Neural cell (in vitro differentiated cells): ENCODE measurements around the gene FHIT. TPM values are rescaled to one million over a fixed set of nuclear protein-coding genes. Genes with fewer than 3 reads are reported as not detected.

ENCODE experiments used
- H2AFZ ChIP-seq: fragments of 200-600, 300-800 bp; sonication (generic), shearing (Covaris generic); 2 replicates; pipeline ENCODE4 v1.6.0; 2014; ENCODE audit warnings: low read depth, mild to moderate bottlenecking, antibody characterized with exemption, low read length, moderate library complexity
- H3F3A ChIP-seq: fragments of 200-600 bp; shearing (Covaris generic); 2 replicates; pipeline ENCODE4 v1.6.1; 2016; ENCODE audit warnings: mild to moderate bottlenecking, moderate library complexity, mixed read lengths, antibody characterized with exemption, low read length; ENCODE audit not compliant: insufficient read depth, poor library complexity, severe bottlenecking
- H3K27ac ChIP-seq: fragments of 200-600, 300-800 bp; sonication (generic), shearing (Covaris generic); 2 replicates; pipeline ENCODE4 v1.5.1; 2014; ENCODE audit warnings: mild to moderate bottlenecking, low read length, moderate library complexity
- H3K27me3 ChIP-seq: fragments of 300-800, 200-600 bp; sonication (generic), shearing (Covaris generic); 2 replicates; pipeline ENCODE4 v1.6.0; 2014; ENCODE audit warnings: mild to moderate bottlenecking, low read depth, low read length, moderate library complexity; ENCODE audit not compliant: insufficient read depth
- H3K36me3 ChIP-seq: fragments of 300-800, 200-600 bp; sonication (generic), shearing (Covaris generic); 2 replicates; pipeline ENCODE4 v1.5.1; 2014; ENCODE audit warnings: mild to moderate bottlenecking, antibody characterized with exemption, low read length, moderate library complexity; ENCODE audit not compliant: insufficient read depth
- H3K4me2 ChIP-seq: fragments of 300-800, 200-600 bp; sonication (generic), shearing (Covaris generic); 2 replicates; pipeline ENCODE4 v1.6.0; 2014; ENCODE audit warnings: mild to moderate bottlenecking, low read length
- H3K4me3 ChIP-seq: fragments of 300-800, 200-600 bp; sonication (generic), shearing (Covaris generic); 2 replicates; pipeline ENCODE4 v1.5.1; 2014; ENCODE audit warnings: mild to moderate bottlenecking, low read length, moderate library complexity
- H3K79me2 ChIP-seq: fragments of 200-600 bp; shearing (Covaris generic); replicated peaks from 2 replicates; pipeline ENCODE4 v1.6.0; 2014; ENCODE audit warnings: mild to moderate bottlenecking, low read length, moderate library complexity; ENCODE audit not compliant: insufficient read depth
- H3K9ac ChIP-seq: fragments of 300-800, 200-600 bp; sonication (generic), shearing (Covaris generic); 2 replicates; pipeline ENCODE4 v1.6.1; 2016; ENCODE audit warnings: mild to moderate bottlenecking, low read length, mixed read lengths
- H3K9me2 ChIP-seq: fragments of 200-600 bp; shearing (Covaris generic); 2 replicates; pipeline ENCODE4 v1.6.1; 2016; ENCODE audit warnings: mild to moderate bottlenecking, low read length, mixed read lengths; ENCODE audit not compliant: insufficient read depth
- H3K9me3 ChIP-seq: fragments of 200-600, 300-800 bp; sonication (generic), shearing (Covaris generic); 2 replicates; pipeline ENCODE4 v1.6.1; 2016; ENCODE audit warnings: mild to moderate bottlenecking, mixed run types, low read length, moderate library complexity, mixed read lengths
- H4K20me1 ChIP-seq: fragments of 200-600 bp; shearing (Covaris generic); 2 replicates; pipeline ENCODE4 v1.6.1; 2016; ENCODE audit warnings: mild to moderate bottlenecking, mixed run types; ENCODE audit not compliant: insufficient read depth
- EP300 ChIP-seq: fragments of 450-650 bp; conservative IDR thresholded peaks from 2 replicates; pipeline ENCODE4 v1.6.1; 2014; ENCODE audit warnings: antibody characterized with exemption, mild to moderate bottlenecking, moderate library complexity; ENCODE audit not compliant: poor library complexity, severe bottlenecking
- EZH2 ChIP-seq: fragments of 200-600, 300-800 bp; shearing (Covaris generic), sonication (generic); IDR thresholded peaks from 2 replicates; pipeline ENCODE4 v1.6.1; 2014; ENCODE audit warnings: antibody characterized with exemption, low read length, borderline replicate concordance, mild to moderate bottlenecking; ENCODE audit not compliant: insufficient read depth, poor library complexity, severe bottlenecking
- MXI1 ChIP-seq: fragments of 450-650 bp; conservative IDR thresholded peaks from 2 replicates; pipeline ENCODE4 v1.6.1; 2014; ENCODE audit warnings: antibody characterized with exemption, mild to moderate bottlenecking; ENCODE audit not compliant: poor library complexity, severe bottlenecking
- POLR2AphosphoS5 ChIP-seq: IDR thresholded peaks from 2 replicates; pipeline ENCODE4 v1.6.1; 2012
- RAD21 ChIP-seq: fragments of 450-650 bp; conservative IDR thresholded peaks from 2 replicates; pipeline ENCODE4 v1.6.1; 2014; ENCODE audit warnings: antibody characterized with exemption, mild to moderate bottlenecking, moderate library complexity
- SMC3 ChIP-seq: fragments of 450-650 bp; conservative IDR thresholded peaks from 2 replicates; pipeline ENCODE4 v1.6.1; 2014; ENCODE audit warnings: antibody characterized with exemption, mild to moderate bottlenecking, moderate library complexity; ENCODE audit not compliant: poor library complexity
- TAF1 ChIP-seq: IDR thresholded peaks from 2 replicates; pipeline ENCODE4 v1.6.1; 2012; ENCODE audit warnings: low read depth
- polyA plus RNA-seq: library from polyadenylated mRNA; depleted of rRNA; stranded (reverse); fragments of >200 nt; gene quantifications from 2 replicates; pipeline ENCODE4 v1.2.3, GENCODE V29; 2014
- TF ChIP-seq, protein P1 (sequence below): fragments of 450-650 bp; IDR thresholded peaks from 2 replicates; pipeline ENCODE4 v1.5.1; 2014; ENCODE audit warnings: antibody characterized with exemption, mild to moderate bottlenecking, moderate library complexity; ENCODE audit not compliant: poor library complexity, severe bottlenecking
- TF ChIP-seq, protein P2 (sequence below): IDR thresholded peaks from 2 replicates; pipeline ENCODE4 v1.6.1; 2012; ENCODE audit warnings: borderline replicate concordance

FHIT gene
- polyA plus RNA-seq, 1 donor from 2014 or later: not detected

DNA sequence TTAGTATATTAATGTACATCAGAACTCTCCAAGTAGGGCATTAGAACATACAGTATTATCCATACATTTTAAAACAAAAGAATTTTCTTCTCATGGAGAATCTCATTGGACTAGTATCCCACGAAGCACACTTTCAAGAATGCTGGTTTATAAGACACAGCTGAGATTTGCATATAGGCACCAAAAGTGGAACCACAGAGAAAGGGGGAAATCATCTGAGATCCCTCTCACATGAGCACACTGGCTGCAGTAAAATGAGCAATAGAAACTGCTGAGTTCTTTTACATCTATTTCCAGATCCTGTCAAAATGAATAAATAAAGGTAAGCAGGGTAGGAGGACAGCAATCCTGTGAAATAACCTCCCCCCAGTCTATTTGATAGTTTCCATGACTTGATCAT, 665.3 kb downstream of the FHIT start:
- TF ChIP-seq POLR2AphosphoS5: no peak
- no peak for TF ChIP-seq EZH2
- no peak for TF ChIP-seq RAD21
- TF ChIP-seq EP300: no peak
- TF ChIP-seq MXI1: no peak
- TF ChIP-seq, protein P1, sequence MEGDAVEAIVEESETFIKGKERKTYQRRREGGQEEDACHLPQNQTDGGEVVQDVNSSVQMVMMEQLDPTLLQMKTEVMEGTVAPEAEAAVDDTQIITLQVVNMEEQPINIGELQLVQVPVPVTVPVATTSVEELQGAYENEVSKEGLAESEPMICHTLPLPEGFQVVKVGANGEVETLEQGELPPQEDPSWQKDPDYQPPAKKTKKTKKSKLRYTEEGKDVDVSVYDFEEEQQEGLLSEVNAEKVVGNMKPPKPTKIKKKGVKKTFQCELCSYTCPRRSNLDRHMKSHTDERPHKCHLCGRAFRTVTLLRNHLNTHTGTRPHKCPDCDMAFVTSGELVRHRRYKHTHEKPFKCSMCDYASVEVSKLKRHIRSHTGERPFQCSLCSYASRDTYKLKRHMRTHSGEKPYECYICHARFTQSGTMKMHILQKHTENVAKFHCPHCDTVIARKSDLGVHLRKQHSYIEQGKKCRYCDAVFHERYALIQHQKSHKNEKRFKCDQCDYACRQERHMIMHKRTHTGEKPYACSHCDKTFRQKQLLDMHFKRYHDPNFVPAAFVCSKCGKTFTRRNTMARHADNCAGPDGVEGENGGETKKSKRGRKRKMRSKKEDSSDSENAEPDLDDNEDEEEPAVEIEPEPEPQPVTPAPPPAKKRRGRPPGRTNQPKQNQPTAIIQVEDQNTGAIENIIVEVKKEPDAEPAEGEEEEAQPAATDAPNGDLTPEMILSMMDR: no peak
- TF ChIP-seq TAF1: no peak
- TF ChIP-seq, protein P2, sequence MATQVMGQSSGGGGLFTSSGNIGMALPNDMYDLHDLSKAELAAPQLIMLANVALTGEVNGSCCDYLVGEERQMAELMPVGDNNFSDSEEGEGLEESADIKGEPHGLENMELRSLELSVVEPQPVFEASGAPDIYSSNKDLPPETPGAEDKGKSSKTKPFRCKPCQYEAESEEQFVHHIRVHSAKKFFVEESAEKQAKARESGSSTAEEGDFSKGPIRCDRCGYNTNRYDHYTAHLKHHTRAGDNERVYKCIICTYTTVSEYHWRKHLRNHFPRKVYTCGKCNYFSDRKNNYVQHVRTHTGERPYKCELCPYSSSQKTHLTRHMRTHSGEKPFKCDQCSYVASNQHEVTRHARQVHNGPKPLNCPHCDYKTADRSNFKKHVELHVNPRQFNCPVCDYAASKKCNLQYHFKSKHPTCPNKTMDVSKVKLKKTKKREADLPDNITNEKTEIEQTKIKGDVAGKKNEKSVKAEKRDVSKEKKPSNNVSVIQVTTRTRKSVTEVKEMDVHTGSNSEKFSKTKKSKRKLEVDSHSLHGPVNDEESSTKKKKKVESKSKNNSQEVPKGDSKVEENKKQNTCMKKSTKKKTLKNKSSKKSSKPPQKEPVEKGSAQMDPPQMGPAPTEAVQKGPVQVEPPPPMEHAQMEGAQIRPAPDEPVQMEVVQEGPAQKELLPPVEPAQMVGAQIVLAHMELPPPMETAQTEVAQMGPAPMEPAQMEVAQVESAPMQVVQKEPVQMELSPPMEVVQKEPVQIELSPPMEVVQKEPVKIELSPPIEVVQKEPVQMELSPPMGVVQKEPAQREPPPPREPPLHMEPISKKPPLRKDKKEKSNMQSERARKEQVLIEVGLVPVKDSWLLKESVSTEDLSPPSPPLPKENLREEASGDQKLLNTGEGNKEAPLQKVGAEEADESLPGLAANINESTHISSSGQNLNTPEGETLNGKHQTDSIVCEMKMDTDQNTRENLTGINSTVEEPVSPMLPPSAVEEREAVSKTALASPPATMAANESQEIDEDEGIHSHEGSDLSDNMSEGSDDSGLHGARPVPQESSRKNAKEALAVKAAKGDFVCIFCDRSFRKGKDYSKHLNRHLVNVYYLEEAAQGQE: no peak
- no peak for TF ChIP-seq SMC3
- Histone ChIP-seq H3K4me3 (no peak overlapping the region), H3K27ac (no peak overlapping the region), H3K9me3 (no peaks in the 10 kb centered on the region), H3K79me2 (no peaks in the 10 kb centered on the region), H3K27me3 (no peaks in the 10 kb centered on the region), H3K4me2 (no peak overlapping the region), H3F3A (no peaks in the 10 kb centered on the region), H3K9ac (no peak overlapping the region), H2AFZ (no peak overlapping the region), H4K20me1 (no peaks in the 10 kb centered on the region), H3K9me2 (no peaks in the 10 kb centered on the region), H3K36me3 (no peaks in the 10 kb centered on the region)

DNA sequence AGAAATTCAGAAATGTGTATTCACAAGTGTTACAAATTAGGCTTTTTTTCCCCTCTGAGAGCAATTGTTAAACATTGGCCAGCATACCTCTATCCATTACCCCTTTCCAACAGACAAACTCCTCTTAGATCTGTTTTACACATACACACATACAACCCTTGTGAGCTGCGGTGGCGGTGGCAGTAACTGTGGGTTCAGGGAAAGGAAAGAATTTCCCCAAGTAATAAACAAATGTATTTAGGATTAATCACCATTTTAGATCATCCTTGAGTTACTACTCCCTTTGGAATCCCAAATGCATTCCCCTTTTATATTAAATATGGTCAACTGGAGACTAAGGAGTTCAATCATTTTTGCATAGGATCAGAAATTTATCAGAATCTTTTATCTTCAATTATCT, 667.0 kb downstream of the FHIT start:
- Histone ChIP-seq H3K4me2 (no peak overlapping the region), H3K4me3 (no peak overlapping the region), H3K36me3 (no peaks in the 10 kb centered on the region), H3K9ac (no peak overlapping the region), H3F3A (no peaks in the 10 kb centered on the region), H4K20me1 (no peaks in the 10 kb centered on the region), H2AFZ (no peak overlapping the region), H3K9me2 (no peaks in the 10 kb centered on the region), H3K27ac (no peak overlapping the region), H3K9me3 (no peaks in the 10 kb centered on the region), H3K79me2 (no peaks in the 10 kb centered on the region), H3K27me3 (no peaks in the 10 kb centered on the region)
- TF ChIP-seq MXI1: no peak
- no peak for TF ChIP-seq POLR2AphosphoS5
- TF ChIP-seq TAF1: no peak
- TF ChIP-seq EZH2: no peak
- no peak for TF ChIP-seq RAD21
- TF ChIP-seq EP300: no peak
- TF ChIP-seq SMC3: no peak
- TF ChIP-seq, protein P2: no peak
- TF ChIP-seq, protein P1: no peak
